ENCODE results near the gene GADD45G. TPM values are rescaled to one million over a fixed set of nuclear protein-coding genes. Genes with fewer than 3 reads are reported as not detected.

Gene GADD45G
- total and polyA plus RNA-seq, 8 donors: 9.5 to 220 (median 21.1) TPM

- H3K4me1 ChIP-seq: no peaks in the 10 kb centered on the region
- no peak overlapping the region for H3K4me3 ChIP-seq
- no peak overlapping the region for H3K27ac ChIP-seq
- intact Hi-C loops (cut with DNase I): no loop called here
- no peak for TF ChIP-seq CTCF (IDR thresholded peaks at IDR 0.05)
- WGBS, 2 donors: 92 to 93% methylated on average over 6 of the region's 6 CpGs
- no peaks in the 10 kb centered on the region for H3K36me3 ChIP-seq
- no peak for FAIRE-seq
- no peak for ATAC-seq
- no peaks in the 10 kb centered on the region for H3K9me3 ChIP-seq
- no peak for DNase-seq
- H3K27me3 ChIP-seq: no peaks in the 10 kb centered on the region
Measured at GRCh38 chr9:89642789-89643188, 38.0 kb downstream of the GADD45G start.

- H3K36me3 ChIP-seq: no peaks in the 10 kb centered on the region
- no peaks in the 10 kb centered on the region for H3K27me3 ChIP-seq
- no peak for ATAC-seq
- DNase-seq: no peak
- H3K9me3 ChIP-seq: no peaks in the 10 kb centered on the region
- TF ChIP-seq CTCF (IDR thresholded peaks at IDR 0.05): no peak
- intact Hi-C loops (cut with DNase I): no loop called here
- no peaks in the 10 kb centered on the region for H3K4me1 ChIP-seq
- no peak overlapping the region for H3K27ac ChIP-seq
- no peak overlapping the region for H3K4me3 ChIP-seq
- 93 to 96% methylated on average over 8 of the region's 8 CpGs for WGBS, 2 donors
- FAIRE-seq: no peak
Measured at GRCh38 chr9:89646189-89646939, 41.6 kb downstream of the GADD45G start.

- WGBS, 2 donors: 77 to 78% methylated on average over 15 of the region's 15 CpGs
- intact Hi-C loops (cut with DNase I): no loop called here
- Histone ChIP-seq H3K4me3 (no peak overlapping the region), H3K27me3 (no peaks in the 10 kb centered on the region), H3K4me1 (no peaks in the 10 kb centered on the region), H3K9me3 (no peaks in the 10 kb centered on the region), H3K36me3 (no peaks in the 10 kb centered on the region), H3K27ac (no peak overlapping the region)
- ATAC-seq (no peak), FAIRE-seq (no peak), DNase-seq (no peak)
- TF ChIP-seq CTCF (IDR thresholded peaks at IDR 0.05): no peak
Measured at GRCh38 chr9:89647366-89648128, 42.7 kb downstream of the GADD45G start.

- intact Hi-C loops (cut with DNase I): no loop called here
- no peak for FAIRE-seq
Measured at GRCh38 chr9:89648247-89649000, 43.6 kb downstream of the GADD45G start.

More at GRCh38 chr9:89648247-89649000, 43.6 kb downstream of the GADD45G start:
- Histone ChIP-seq H3K9me3 (no peaks in the 10 kb centered on the region), H3K4me1 (no peaks in the 10 kb centered on the region), H3K4me3 (no peak overlapping the region), H3K36me3 (no peaks in the 10 kb centered on the region), H3K27ac (no peak overlapping the region), H3K27me3 (no peaks in the 10 kb centered on the region)
- peak in 2 of 4 donors; percentile 23 to 45 for ATAC-seq
- WGBS, 2 donors: 61 to 62% methylated on average over 11 of the region's 11 CpGs
- TF ChIP-seq CTCF (IDR thresholded peaks at IDR 0.05): no peak
- DNase-seq: no peak
